ENCODE results near the gene POU2F1. TPM values are rescaled to one million over a fixed set of nuclear protein-coding genes. Genes with fewer than 3 reads are reported as not detected.

Gene POU2F1
- total and polyA plus RNA-seq, 2 donors (not counting 3 experiments of a cell fraction or from before 2014, with no cell fraction given), result 6.0 to 12.9 TPM

- no peak overlapping the region for H2AFZ ChIP-seq (ENCODE audit: low read depth, low read length)
- H3K79me2 ChIP-seq (ENCODE audit: control insufficient read depth, insufficient read depth, low read length), result peaks cover 11% of the 10 kb centered on the region
- H3K9me3 ChIP-seq (replicated peaks; ENCODE audit: control insufficient read depth, insufficient read depth, low read length), result no peaks in the 10 kb centered on the region
- TF ChIP-seq GATA2 (IDR thresholded peaks at IDR 0.05; ENCODE audit: insufficient read depth, insufficient read length, low read depth, low read length) (no peak), POLR2AphosphoS5 (IDR thresholded peaks at IDR 0.05; ENCODE audit: insufficient read depth, low read depth, low read length) (no peak), MYC (IDR thresholded peaks at IDR 0.05; ENCODE audit: low read depth, low read length) (no peak), FOS (IDR thresholded peaks at IDR 0.05; ENCODE audit: borderline replicate concordance, insufficient read depth, low read length) (no peak), EZH2 (IDR thresholded peaks at IDR 0.05; ENCODE audit: borderline replicate concordance, low read depth, low read length, severe bottlenecking) (no peak), MAX (IDR thresholded peaks at IDR 0.05; ENCODE audit: insufficient read depth, insufficient read length) (no peak), POLR2A (IDR thresholded peaks at IDR 0.05; ENCODE audit: low read depth, low read length) (no peak), JUN (IDR thresholded peaks at IDR 0.05; ENCODE audit: borderline replicate concordance, insufficient read depth, insufficient read length, low read depth) (no peak)
- TF ChIP-seq, protein P1, sequence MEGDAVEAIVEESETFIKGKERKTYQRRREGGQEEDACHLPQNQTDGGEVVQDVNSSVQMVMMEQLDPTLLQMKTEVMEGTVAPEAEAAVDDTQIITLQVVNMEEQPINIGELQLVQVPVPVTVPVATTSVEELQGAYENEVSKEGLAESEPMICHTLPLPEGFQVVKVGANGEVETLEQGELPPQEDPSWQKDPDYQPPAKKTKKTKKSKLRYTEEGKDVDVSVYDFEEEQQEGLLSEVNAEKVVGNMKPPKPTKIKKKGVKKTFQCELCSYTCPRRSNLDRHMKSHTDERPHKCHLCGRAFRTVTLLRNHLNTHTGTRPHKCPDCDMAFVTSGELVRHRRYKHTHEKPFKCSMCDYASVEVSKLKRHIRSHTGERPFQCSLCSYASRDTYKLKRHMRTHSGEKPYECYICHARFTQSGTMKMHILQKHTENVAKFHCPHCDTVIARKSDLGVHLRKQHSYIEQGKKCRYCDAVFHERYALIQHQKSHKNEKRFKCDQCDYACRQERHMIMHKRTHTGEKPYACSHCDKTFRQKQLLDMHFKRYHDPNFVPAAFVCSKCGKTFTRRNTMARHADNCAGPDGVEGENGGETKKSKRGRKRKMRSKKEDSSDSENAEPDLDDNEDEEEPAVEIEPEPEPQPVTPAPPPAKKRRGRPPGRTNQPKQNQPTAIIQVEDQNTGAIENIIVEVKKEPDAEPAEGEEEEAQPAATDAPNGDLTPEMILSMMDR (IDR thresholded peaks at IDR 0.05; ENCODE audit: extremely low read depth in 1 of 2, insufficient read depth in 1 of 2, low read depth in 1 of 2, low read length in 2 of 2), result no peak
- no peak overlapping the region for H3K27ac ChIP-seq (ENCODE audit: insufficient read depth, low read depth, low read length)
- DNase-seq (ENCODE audit: low read depth, low spot score) (no peak), FAIRE-seq (no peak)
- H4K20me1 ChIP-seq (replicated peaks; ENCODE audit: control insufficient read depth, extremely low read depth, insufficient read depth, low read length), result no peaks in the 10 kb centered on the region
- no peak overlapping the region for H3K4me3 ChIP-seq (replicated peaks in 1 of 3; ENCODE audit: insufficient read depth in 1 of 3, low read depth in 1 of 3, low read length in 3 of 3)
- H3K9me1 ChIP-seq (replicated peaks; ENCODE audit: control insufficient read depth, extremely low read depth, insufficient read depth, low read length), result no peaks in the 10 kb centered on the region
- ChIA-PET POLR2A (interaction anchor here (0.6 kb wide), 1 partner anchor 27 kb away, joined by 5 read pairs; the partner anchor contains the start of gene POU2F1), CTCF (interaction anchor here (0.9 kb wide), 1 partner anchor 11 kb away, joined by 3 read pairs; no protein-coding TSS in a partner anchor)
- H3K9ac ChIP-seq (replicated peaks; ENCODE audit: extremely low read depth, insufficient read depth, low read length), result no peak overlapping the region
- BruUV-seq (replicated peaks), result no TSS peak
- intact Hi-C loops (cut with micrococcal nuclease) (no loop called here), dilution Hi-C loops (cut with MboI; ENCODE audit: extremely low pct_ligation_motif_present, low sequenced_read_pairs) (no loop called here)
- no peaks in the 10 kb centered on the region for H3K27me3 ChIP-seq (ENCODE audit: control insufficient read depth in 2 of 2, insufficient read depth in 2 of 2, low read length in 2 of 2)
- no peak overlapping the region for H3K4me2 ChIP-seq (ENCODE audit: insufficient read depth, low read length)
- no peaks in the 10 kb centered on the region for H3K36me3 ChIP-seq (ENCODE audit: control insufficient read depth in 2 of 2, extremely low read depth in 1 of 2, insufficient read depth in 2 of 2, low read length in 2 of 2)
- H3K4me1 ChIP-seq (ENCODE audit: control insufficient read depth, extremely low read depth, insufficient read depth, low read length), result no peaks in the 10 kb centered on the region
Observed at GRCh38 chr1:167247754-167248153, 27.1 kb downstream of the POU2F1 start.
